NCI-H1105 treated with DMSO at 0.1 percent for 48 hours (cell line): ENCODE results near the gene RREB1.

Experiments
- DNase-seq: peaks from one replicate; lab custom pipeline; 2025; lab: John Stamatoyannopoulos, UW

RREB1 gene

GRCh38 chr6:7122684-7123083 lies 14.9 kb downstream of the RREB1 start:
- DNase-seq: no peak

GRCh38 chr6:7124114-7124513 lies 16.4 kb downstream of the RREB1 start:
- DNase-seq: no peak

- DNase-seq: no peak
Measured at GRCh38 chr6:7124636-7125035, 16.9 kb downstream of the RREB1 start.

- no peak for DNase-seq
Measured at GRCh38 chr6:7125290-7125689, 17.5 kb downstream of the RREB1 start.

GRCh38 chr6:7126754-7127153 lies 19.0 kb downstream of the RREB1 start:
- DNase-seq: no peak

GRCh38 chr6:7127680-7128079 lies 19.9 kb downstream of the RREB1 start:
- DNase-seq: no peak

GRCh38 chr6:7129360-7129759 lies 21.6 kb downstream of the RREB1 start:
- no peak for DNase-seq

GRCh38 chr6:7129784-7130569 lies 22.2 kb downstream of the RREB1 start:
- no peak for DNase-seq

GRCh38 chr6:7131390-7131789 lies 23.6 kb downstream of the RREB1 start:
- DNase-seq: no peak

- DNase-seq: no peak
Measured at GRCh38 chr6:7132398-7133035, 24.8 kb downstream of the RREB1 start.

GRCh38 chr6:7134999-7135745 lies 27.4 kb downstream of the RREB1 start:
- DNase-seq: no peak

GRCh38 chr6:7135755-7136154 lies 28.0 kb downstream of the RREB1 start:
- no peak for DNase-seq

- DNase-seq: no peak
Measured at GRCh38 chr6:7136859-7137334, 29.1 kb downstream of the RREB1 start.

- no peak for DNase-seq
Measured at GRCh38 chr6:7137335-7138045, 29.7 kb downstream of the RREB1 start.

GRCh38 chr6:7138046-7138531 lies 30.3 kb downstream of the RREB1 start:
- DNase-seq: no peak

GRCh38 chr6:7138921-7139358 lies 31.2 kb downstream of the RREB1 start:
- peak; percentile 89 for DNase-seq

- DNase-seq: no peak
Measured at GRCh38 chr6:7139835-7140470, 32.2 kb downstream of the RREB1 start.

- DNase-seq: peak; percentile 82
Measured at GRCh38 chr6:7140631-7141378, 33.0 kb downstream of the RREB1 start.

- no peak for DNase-seq
Measured at GRCh38 chr6:7142228-7142801, 34.6 kb downstream of the RREB1 start.

- peak; percentile 99 for DNase-seq
Measured at GRCh38 chr6:7142918-7143475, 35.2 kb downstream of the RREB1 start.
